Ishikawa (cell line): ENCODE measurements around the gene BASP1.

ENCODE experiments used
- CEBPB ChIP-seq: IDR thresholded peaks from 2 replicates; pipeline ENCODE4 v1.6.1; 2012
- CREB1 ChIP-seq: IDR thresholded peaks from 2 replicates; pipeline ENCODE4 v1.6.1; 2012; ENCODE audit warnings: low read depth
- EGR1 ChIP-seq: IDR thresholded peaks from 2 replicates; pipeline ENCODE4 v1.6.1; 2012
- EP300 ChIP-seq: IDR thresholded peaks from 2 replicates; pipeline ENCODE4 v1.6.1; 2012; ENCODE audit warnings: borderline replicate concordance
- FOXM1 ChIP-seq: IDR thresholded peaks from 2 replicates; pipeline ENCODE4 v1.6.1; 2012; ENCODE audit warnings: low read depth, borderline replicate concordance
- NFIC ChIP-seq: IDR thresholded peaks from 2 replicates; pipeline ENCODE4 v1.6.1; 2012
- RAD21 ChIP-seq: IDR thresholded peaks from 2 replicates; pipeline ENCODE4 v1.6.1; 2012; ENCODE audit warnings: low read depth
- REST ChIP-seq: IDR thresholded peaks from 2 replicates; pipeline ENCODE4 v1.6.1; 2012; ENCODE audit warnings: low read depth, mild to moderate bottlenecking
- TAF1 ChIP-seq: IDR thresholded peaks from 2 replicates; pipeline ENCODE4 v1.6.1; 2012; ENCODE audit warnings: low read depth, mild to moderate bottlenecking
- TCF12 ChIP-seq: IDR thresholded peaks from 2 replicates; pipeline ENCODE4 v1.6.1; 2012; ENCODE audit warnings: low read depth
- TEAD4 ChIP-seq: IDR thresholded peaks from 2 replicates; pipeline ENCODE4 v1.6.1; 2012
- USF1 ChIP-seq: IDR thresholded peaks from 2 replicates; pipeline ENCODE4 v1.6.1; 2012
- YY1 ChIP-seq: IDR thresholded peaks from 2 replicates; pipeline ENCODE4 v1.6.1; 2012; ENCODE audit warnings: low read depth
- ZBTB7A ChIP-seq: IDR thresholded peaks from 2 replicates; pipeline ENCODE4 v1.6.1; 2012; ENCODE audit warnings: low read depth
- TF ChIP-seq, protein P1 (sequence below): IDR thresholded peaks from 2 replicates; pipeline ENCODE4 v1.6.1; 2012

BASP1 gene, protein sequence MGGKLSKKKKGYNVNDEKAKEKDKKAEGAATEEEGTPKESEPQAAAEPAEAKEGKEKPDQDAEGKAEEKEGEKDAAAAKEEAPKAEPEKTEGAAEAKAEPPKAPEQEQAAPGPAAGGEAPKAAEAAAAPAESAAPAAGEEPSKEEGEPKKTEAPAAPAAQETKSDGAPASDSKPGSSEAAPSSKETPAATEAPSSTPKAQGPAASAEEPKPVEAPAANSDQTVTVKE

DNA sequence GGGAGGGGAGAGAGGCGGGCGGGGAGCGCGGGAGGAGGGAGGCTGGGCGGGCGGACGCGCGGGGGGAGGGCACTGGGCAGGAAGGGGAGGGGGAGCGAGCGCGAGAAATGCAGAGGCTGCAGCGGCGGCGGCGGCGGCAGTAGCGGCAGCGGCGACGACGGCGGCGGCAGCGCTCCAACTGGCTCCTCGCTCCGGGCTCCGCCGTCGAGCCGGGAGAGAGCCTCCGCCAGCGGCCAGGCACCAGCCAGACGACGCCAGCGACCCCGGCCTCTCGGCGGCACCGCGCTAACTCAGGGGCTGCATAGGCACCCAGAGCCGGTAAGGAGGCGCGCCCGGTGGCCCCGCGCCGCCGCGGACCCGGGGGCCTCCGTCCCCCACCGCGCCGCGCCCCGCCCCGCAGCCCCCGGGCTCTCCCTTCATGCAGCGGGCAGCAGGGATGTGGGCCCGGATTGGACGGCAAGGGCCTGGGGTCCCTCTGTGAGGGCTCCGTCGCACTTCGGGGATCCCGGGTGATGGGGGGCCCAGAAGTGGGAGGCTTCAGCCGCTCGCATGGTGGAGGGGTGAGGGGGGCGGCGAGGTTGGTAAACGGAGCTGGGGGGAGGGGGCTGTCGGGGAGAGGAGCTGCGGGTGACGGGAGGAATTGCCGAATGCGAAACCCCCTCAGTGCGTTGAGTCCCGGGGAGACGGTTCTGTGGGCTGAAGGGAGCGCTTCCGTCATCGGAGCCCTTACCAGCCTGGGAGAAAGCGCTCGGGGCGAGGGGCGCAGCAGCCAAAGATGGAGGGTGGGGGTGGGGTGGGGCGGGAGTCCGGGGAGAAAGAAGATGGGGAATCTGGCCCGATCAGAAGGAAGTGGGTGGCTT lies at the start of gene BASP1:
BASP1 (plus strand) TSS at position 139 of the 860 bp plus-strand sequence. CDS start 57,586 bp downstream, outside the sequence.
- TF ChIP-seq ZBTB7A = no peak
- no peak for TF ChIP-seq USF1
- TF ChIP-seq REST = no peak
- no peak for TF ChIP-seq NFIC
- no peak for TF ChIP-seq RAD21
- TF ChIP-seq EGR1 = no peak
- TF ChIP-seq TAF1 = peak; percentile 59; the same call in 1 of the 2 replicates
- no peak for TF ChIP-seq TEAD4
- TF ChIP-seq, protein P1, sequence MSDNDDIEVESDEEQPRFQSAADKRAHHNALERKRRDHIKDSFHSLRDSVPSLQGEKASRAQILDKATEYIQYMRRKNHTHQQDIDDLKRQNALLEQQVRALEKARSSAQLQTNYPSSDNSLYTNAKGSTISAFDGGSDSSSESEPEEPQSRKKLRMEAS = peak; percentile 27; the same call in 1 of the 2 replicates
- no peak for TF ChIP-seq CEBPB
- TF ChIP-seq CREB1 = no peak
- TF ChIP-seq EP300 = peak; percentile 44; the same call in 1 of the 2 replicates
- no peak for TF ChIP-seq YY1
- TF ChIP-seq FOXM1 = no peak
- peak; percentile 36; the same call in 1 of the 2 replicates for TF ChIP-seq TCF12

GRCh38 chr5:17169507-17169906 lies 47.9 kb upstream of the BASP1 start:
- TF ChIP-seq REST = no peak
- TF ChIP-seq NFIC = no peak
- no peak for TF ChIP-seq CREB1
- TF ChIP-seq, protein P1 = no peak
- no peak for TF ChIP-seq CEBPB
- no peak for TF ChIP-seq ZBTB7A
- TF ChIP-seq EP300 = no peak
- TF ChIP-seq TAF1 = no peak
- no peak for TF ChIP-seq USF1

- TF ChIP-seq EP300 (no peak), EGR1 (no peak)
Measured at GRCh38 chr5:17172791-17173190, 44.6 kb upstream of the BASP1 start.

- TF ChIP-seq RAD21 (no peak), FOXM1 (no peak), TEAD4 (no peak), YY1 (no peak)
Measured at GRCh38 chr5:17174965-17175364, 42.5 kb upstream of the BASP1 start.

GRCh38 chr5:17177501-17178372 lies 39.7 kb upstream of the BASP1 start:
- TF ChIP-seq EGR1 = no peak
- TF ChIP-seq TEAD4 = no peak
- no peak for TF ChIP-seq CEBPB
- no peak for TF ChIP-seq NFIC
- no peak for TF ChIP-seq FOXM1
- TF ChIP-seq YY1 = no peak
- TF ChIP-seq REST = no peak
- no peak for TF ChIP-seq USF1
- no peak for TF ChIP-seq ZBTB7A
- TF ChIP-seq EP300 = no peak
- TF ChIP-seq TCF12 = no peak
- no peak for TF ChIP-seq RAD21
- TF ChIP-seq CREB1 = no peak
- TF ChIP-seq, protein P1 = no peak
- no peak for TF ChIP-seq TAF1
